ENCODE results near the gene RHBDL3. TPM values are rescaled to one million over a fixed set of nuclear protein-coding genes. Genes with fewer than 3 reads are reported as not detected.

Gene RHBDL3
- 4.4 TPM for total RNA-seq

GRCh38 chr17:32265192-32265923, at the start of gene RHBDL3:
RHBDL3 (plus strand) TSS chr17:32265832; CDS start chr17:32266190, 358 bp downstream.

DNA sequence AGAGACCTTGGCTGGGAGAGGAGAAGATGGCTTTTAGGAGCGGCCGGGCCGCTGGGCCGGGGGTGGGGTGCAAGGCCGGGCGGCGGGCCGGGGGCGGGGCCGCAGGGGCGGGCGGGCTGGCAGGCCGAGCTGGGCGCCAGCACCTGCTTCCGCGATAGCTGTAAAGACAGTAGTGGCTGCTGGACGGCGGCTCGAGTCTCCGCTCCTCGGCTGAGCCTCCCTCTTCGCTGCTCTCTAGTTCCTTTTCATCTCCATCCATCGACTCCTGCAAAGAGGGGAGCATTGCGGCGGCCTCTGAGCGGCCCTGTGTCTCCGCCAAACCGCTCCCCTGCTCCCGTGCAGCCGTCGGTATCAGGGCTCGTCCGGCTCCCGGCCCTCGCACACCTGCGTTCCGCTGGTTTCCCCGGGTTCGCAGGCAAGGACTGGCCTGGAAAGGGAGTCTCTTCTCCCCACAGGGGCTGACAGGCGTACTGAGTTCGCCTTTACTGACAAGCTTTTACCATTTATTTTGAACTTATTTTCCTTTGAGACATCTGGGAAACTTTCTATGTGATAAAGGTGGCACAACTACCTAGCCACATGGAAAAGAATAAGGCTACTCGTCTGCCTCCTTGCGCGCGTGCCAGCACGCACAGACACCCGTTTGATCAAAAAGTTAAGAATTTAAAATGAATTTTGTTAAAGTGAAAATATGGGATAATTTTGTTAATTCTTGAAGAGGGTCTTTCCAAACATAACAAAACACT, 76.4 kb downstream of the RHBDL3 start, which contains the start of gene C17orf75:
Gene C17orf75, minus strand, starts transcription at position 317 of the 746 bp plus-strand sequence. Its CDS starts 34 bp downstream, at position 283.

GRCh38 chr17:32349854-32350665, 84.4 kb downstream of the RHBDL3 start, which contains the start of gene ZNF207:
ZNF207 (plus strand) TSS chr17:32350157; CDS start chr17:32350286, 129 bp downstream.

Small RNAs within 50 kb of the gene (small RNA-seq; reads per million reads assigned to genes)
- gene UBL5P2, result not detected

Other genes with a start within 250 kb of the RHBDL3 start
- 119 TPM for gene RHOT1, start 123.3 kb upstream of the RHBDL3 start, total RNA-seq
- 52.8 TPM for gene C17orf75, start 76.3 kb downstream of the RHBDL3 start, total RNA-seq
- gene ZNF207, start 84.3 kb downstream of the RHBDL3 start, total RNA-seq, result 120 TPM
- gene PSMD11, start 178.7 kb downstream of the RHBDL3 start, total RNA-seq, result 91.8 TPM
- gene CDK5R1, start 221.2 kb downstream of the RHBDL3 start, total RNA-seq, result 176 TPM